ENCODE data around the gene G6PD.

DNA sequence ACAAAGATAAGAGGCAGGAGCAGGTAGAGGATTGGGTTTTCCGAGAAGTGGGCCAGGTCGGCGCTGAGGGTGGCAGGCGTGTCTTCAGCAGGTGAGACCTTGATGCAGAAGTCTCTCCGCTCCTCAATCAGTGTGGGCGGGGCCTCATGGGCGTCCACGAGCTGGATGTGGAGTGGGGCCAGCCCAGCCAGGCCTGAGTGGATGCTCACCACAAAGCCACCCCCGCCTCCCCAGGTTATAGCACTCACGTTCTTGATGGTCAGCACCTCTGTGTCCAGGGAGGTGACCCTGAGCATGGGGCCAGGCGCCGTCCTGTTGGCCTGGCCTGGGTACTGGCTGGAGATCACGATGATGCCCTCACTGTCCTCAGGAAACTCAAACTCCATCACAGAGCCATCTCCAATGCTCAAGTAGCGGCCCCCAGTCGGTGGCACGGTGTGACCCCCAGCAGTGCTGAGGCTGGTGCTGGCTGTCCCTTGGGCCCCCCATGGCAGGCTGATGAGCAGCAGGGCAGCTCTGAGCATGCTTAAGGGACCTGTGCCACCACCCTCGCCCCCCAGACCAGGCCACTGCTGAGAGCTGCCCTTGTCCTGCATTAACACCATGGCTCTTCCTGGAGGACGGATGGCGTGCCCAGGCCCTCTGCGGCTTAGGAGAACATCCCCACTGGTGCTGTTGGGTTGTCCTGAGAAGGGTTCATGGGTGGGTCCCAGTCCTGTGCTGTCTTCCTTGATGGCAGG, 58.1 kb downstream of the G6PD start:
- TF ChIP-seq, protein P1, sequence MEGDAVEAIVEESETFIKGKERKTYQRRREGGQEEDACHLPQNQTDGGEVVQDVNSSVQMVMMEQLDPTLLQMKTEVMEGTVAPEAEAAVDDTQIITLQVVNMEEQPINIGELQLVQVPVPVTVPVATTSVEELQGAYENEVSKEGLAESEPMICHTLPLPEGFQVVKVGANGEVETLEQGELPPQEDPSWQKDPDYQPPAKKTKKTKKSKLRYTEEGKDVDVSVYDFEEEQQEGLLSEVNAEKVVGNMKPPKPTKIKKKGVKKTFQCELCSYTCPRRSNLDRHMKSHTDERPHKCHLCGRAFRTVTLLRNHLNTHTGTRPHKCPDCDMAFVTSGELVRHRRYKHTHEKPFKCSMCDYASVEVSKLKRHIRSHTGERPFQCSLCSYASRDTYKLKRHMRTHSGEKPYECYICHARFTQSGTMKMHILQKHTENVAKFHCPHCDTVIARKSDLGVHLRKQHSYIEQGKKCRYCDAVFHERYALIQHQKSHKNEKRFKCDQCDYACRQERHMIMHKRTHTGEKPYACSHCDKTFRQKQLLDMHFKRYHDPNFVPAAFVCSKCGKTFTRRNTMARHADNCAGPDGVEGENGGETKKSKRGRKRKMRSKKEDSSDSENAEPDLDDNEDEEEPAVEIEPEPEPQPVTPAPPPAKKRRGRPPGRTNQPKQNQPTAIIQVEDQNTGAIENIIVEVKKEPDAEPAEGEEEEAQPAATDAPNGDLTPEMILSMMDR (IDR thresholded peaks at IDR 0.05): no peak
- no peak for TF ChIP-seq POLR2A (IDR thresholded peaks at IDR 0.05)
